HepG2 (cell line): ENCODE results near the gene STK24. TPM values are rescaled to one million over a fixed set of nuclear protein-coding genes. Genes with fewer than 3 reads are reported as not detected.

Experiments
- ATF1 ChIP-seq: IDR thresholded peaks from 2 replicates; pipeline ENCODE4 v1.6.1; 2016; ENCODE audit warnings: mild to moderate bottlenecking, control low read depth
- FIP1L1 ChIP-seq: fragments of 200-400 bp; formaldehyde crosslinking; IDR thresholded peaks from 2 replicates; pipeline ENCODE4 v1.6.1; 2018; ENCODE audit warnings: low read depth, mild to moderate bottlenecking, low read length, moderate library complexity, borderline replicate concordance; ENCODE audit not compliant: insufficient read depth
- FOXJ3 ChIP-seq: sonication (generic); formaldehyde crosslinking; IDR thresholded peaks from 2 replicates; pipeline ENCODE4 v1.4.0; 2020; ENCODE audit warnings: missing genetic modification reagents, mild to moderate bottlenecking, borderline replicate concordance
- HNF4A ChIP-seq: sonication (generic); formaldehyde crosslinking; IDR thresholded peaks from 2 replicates; pipeline ENCODE4 v1.4.0; 2020; ENCODE audit warnings: missing genetic modification reagents
- MYC ChIP-seq: sonication (generic); formaldehyde crosslinking; IDR thresholded peaks from 2 replicates; pipeline ENCODE4 v1.9.0; 2021; ENCODE audit warnings: missing genetic modification reagents, borderline replicate concordance
- NCOR1 ChIP-seq: fragments of 200-600 bp; sonication (generic); IDR thresholded peaks from 2 replicates; pipeline ENCODE4 v1.7.0; 2017; ENCODE audit warnings: antibody characterized with exemption, low read length, borderline replicate concordance
- NFE2L1 ChIP-seq: sonication (generic); formaldehyde crosslinking; IDR thresholded peaks from 2 replicates; pipeline ENCODE4 v1.4.0; 2020; ENCODE audit warnings: missing genetic modification reagents, mild to moderate bottlenecking, borderline replicate concordance
- RARA ChIP-seq: IDR thresholded peaks from 2 replicates; pipeline ENCODE4 v1.6.1; 2016; ENCODE audit warnings: missing genetic modification reagents, missing compliant biosample characterization
- RFX1 ChIP-seq: fragments of 450-650 bp; IDR thresholded peaks from 2 replicates; pipeline ENCODE4 v1.6.1; 2017
- SOX13 ChIP-seq, 3 experiments: fragments of 450-650 bp in 1 of 3; sonication (generic) in 1 of 3; formaldehyde crosslinking in 1 of 3; IDR thresholded peaks in 2 of 3; conservative IDR thresholded peaks in 1 of 3; 2 replicates each; pipeline versions ENCODE4 v1.5.0 to v1.6.1; 2016 to 2020; ENCODE audit warnings: antibody characterized with exemption in 1 of 3, mild to moderate bottlenecking in 1 of 3, missing compliant biosample characterization in 1 of 3, missing genetic modification reagents in 1 of 3, moderate library complexity in 1 of 3
- SP140L ChIP-seq: sonication (generic); formaldehyde crosslinking; IDR thresholded peaks from 2 replicates; pipeline ENCODE4 v1.4.0; 2020; ENCODE audit warnings: missing genetic modification reagents, borderline replicate concordance
- ZNF772 ChIP-seq: sonication (generic); formaldehyde crosslinking; IDR thresholded peaks from 2 replicates; pipeline ENCODE4 v1.5.0; 2020; ENCODE audit warnings: mild to moderate bottlenecking, missing genetic modification reagents
- ZNF773 ChIP-seq: sonication (generic); formaldehyde crosslinking; IDR thresholded peaks from 2 replicates; pipeline ENCODE4 v1.4.0; 2020; ENCODE audit warnings: missing genetic modification reagents, borderline replicate concordance
- polyA plus RNA-seq, 8 experiments: library from polyadenylated mRNA; depleted of rRNA in 3 of 8; stranded (reverse) in 7 of 8; unstranded in 1 of 8; fragments of >200 nt; fragmentation: Illumina TruSeq in 4 of 8; extraction: Trizol in 4 of 8; gene quantifications; 2 replicates each; pipeline versions ENCODE4 v1.2.1 to v1.2.3, GENCODE V29; 2011 to 2016; ENCODE audit warnings: low read depth in 4 of 8, missing spikeins in 1 of 8, mixed read lengths in 1 of 8; ENCODE audit not compliant: insufficient read depth in 1 of 8
- total RNA-seq, 5 experiments: library from RNA; depleted of rRNA; stranded (reverse); fragments of >200 nt; fragmentation: Illumina TruSeq; extraction: Trizol; gene quantifications; 2 replicates each; pipeline ENCODE4 v1.2.3, GENCODE V29; 2016; ENCODE audit warnings: low read depth in 1 of 5
- TF ChIP-seq, protein P1 (sequence below), 2 experiments: sonication (generic) in 1 of 2; formaldehyde crosslinking in 1 of 2; IDR thresholded peaks; 2 replicates each; pipeline versions ENCODE4 v1.4.0 to v1.6.1; 2016 to 2020; ENCODE audit warnings: borderline replicate concordance in 1 of 2, low read depth in 1 of 2, mild to moderate bottlenecking in 1 of 2, missing genetic modification reagents in 1 of 2
- TF ChIP-seq, protein P2 (sequence below): IDR thresholded peaks from 2 replicates; pipeline ENCODE4 v1.6.1; 2016; ENCODE audit warnings: low read depth
- TF ChIP-seq, protein P3 (sequence below): sonication (generic); formaldehyde crosslinking; IDR thresholded peaks from 2 replicates; pipeline ENCODE4 v1.5.1; 2020; ENCODE audit warnings: mild to moderate bottlenecking, missing genetic modification reagents, borderline replicate concordance

Gene STK24
- total and polyA plus RNA-seq, 2 of the 13 experiments (the other 11 are each of a cell fraction or from before 2014, with no cell fraction given), result 51.3 to 73.0 TPM

DNA sequence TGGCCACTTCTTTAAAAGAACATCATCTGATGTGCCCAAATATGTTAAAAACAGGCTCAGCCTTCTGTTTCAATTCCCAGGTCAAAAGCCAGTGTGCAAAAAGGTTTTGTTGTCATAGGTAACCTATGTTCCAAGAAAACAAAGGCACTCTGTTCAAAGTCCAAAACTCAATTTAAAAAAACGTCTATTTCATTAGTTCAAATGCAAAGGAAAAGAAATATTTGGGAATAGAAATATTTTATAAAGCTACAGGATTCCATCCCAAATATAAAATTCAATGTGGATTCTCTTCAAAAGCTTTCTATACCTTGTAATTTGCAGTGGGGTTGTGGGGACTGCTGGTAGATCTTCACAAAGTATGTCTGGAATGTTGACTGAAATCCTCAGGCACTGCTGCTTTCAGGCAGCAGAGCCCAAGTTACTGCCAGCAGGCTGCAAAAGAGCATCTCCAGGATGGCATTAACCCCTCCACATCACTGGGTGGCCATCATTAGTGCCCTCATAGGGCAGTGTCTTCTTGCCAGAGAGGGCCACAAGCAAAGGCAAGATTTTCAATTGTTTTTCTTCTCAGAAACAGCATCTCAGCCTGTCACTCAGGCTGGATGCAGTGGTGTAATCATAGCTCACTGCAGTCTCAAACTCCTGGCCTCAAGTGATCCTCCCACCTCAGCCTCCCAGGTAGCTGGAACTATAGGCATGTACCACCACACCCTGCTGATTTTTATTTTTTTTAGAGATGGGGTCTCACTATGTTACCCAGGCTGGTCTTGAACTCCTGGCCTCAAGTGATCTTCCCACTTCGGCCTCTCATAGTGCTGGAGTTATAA is 22.8 kb upstream of the STK24 start (continued):
- TF ChIP-seq MYC (CRISPR knock-in tag), result no peak
- TF ChIP-seq SOX13 (IDR thresholded peaks at IDR 0.05), result no peak
- peak in 1 of 2 experiments; percentile 55; a peak in 1 of 4 replicates for TF ChIP-seq SOX13 (CRISPR knock-in tag; conservative IDR thresholded peaks at IDR 0.05 in 1 of 2, IDR thresholded peaks at IDR 0.05 in 1 of 2)
- TF ChIP-seq ATF1 (CRISPR knock-in tag), result no peak
- TF ChIP-seq RARA (CRISPR knock-in tag), result no peak
- no peak for TF ChIP-seq ZNF772
- TF ChIP-seq NCOR1, result peak; percentile 93
- no peak for TF ChIP-seq ZNF773 (CRISPR knock-in tag)
- TF ChIP-seq, protein P1, sequence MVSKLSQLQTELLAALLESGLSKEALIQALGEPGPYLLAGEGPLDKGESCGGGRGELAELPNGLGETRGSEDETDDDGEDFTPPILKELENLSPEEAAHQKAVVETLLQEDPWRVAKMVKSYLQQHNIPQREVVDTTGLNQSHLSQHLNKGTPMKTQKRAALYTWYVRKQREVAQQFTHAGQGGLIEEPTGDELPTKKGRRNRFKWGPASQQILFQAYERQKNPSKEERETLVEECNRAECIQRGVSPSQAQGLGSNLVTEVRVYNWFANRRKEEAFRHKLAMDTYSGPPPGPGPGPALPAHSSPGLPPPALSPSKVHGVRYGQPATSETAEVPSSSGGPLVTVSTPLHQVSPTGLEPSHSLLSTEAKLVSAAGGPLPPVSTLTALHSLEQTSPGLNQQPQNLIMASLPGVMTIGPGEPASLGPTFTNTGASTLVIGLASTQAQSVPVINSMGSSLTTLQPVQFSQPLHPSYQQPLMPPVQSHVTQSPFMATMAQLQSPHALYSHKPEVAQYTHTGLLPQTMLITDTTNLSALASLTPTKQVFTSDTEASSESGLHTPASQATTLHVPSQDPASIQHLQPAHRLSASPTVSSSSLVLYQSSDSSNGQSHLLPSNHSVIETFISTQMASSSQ (IDR thresholded peaks at IDR 0.05; ENCODE audit: low read depth), result no peak
- TF ChIP-seq, protein P1 (CRISPR knock-in tag; IDR thresholded peaks at IDR 0.05; ENCODE audit: borderline replicate concordance), result no peak
- TF ChIP-seq, protein P2, sequence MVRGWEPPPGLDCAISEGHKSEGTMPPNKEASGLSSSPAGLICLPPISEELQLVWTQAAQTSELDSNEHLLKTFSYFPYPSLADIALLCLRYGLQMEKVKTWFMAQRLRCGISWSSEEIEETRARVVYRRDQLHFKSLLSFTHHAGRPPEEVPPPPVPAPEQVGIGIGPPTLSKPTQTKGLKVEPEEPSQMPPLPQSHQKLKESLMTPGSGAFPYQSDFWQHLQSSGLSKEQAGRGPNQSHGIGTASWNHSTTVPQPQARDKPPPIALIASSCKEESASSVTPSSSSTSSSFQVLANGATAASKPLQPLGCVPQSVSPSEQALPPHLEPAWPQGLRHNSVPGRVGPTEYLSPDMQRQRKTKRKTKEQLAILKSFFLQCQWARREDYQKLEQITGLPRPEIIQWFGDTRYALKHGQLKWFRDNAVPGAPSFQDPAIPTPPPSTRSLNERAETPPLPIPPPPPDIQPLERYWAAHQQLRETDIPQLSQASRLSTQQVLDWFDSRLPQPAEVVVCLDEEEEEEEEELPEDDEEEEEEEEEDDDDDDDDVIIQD, result no peak
- peak; percentile 43 for TF ChIP-seq RFX1
- no peak for TF ChIP-seq SP140L (CRISPR knock-in tag)
- TF ChIP-seq, protein P3, sequence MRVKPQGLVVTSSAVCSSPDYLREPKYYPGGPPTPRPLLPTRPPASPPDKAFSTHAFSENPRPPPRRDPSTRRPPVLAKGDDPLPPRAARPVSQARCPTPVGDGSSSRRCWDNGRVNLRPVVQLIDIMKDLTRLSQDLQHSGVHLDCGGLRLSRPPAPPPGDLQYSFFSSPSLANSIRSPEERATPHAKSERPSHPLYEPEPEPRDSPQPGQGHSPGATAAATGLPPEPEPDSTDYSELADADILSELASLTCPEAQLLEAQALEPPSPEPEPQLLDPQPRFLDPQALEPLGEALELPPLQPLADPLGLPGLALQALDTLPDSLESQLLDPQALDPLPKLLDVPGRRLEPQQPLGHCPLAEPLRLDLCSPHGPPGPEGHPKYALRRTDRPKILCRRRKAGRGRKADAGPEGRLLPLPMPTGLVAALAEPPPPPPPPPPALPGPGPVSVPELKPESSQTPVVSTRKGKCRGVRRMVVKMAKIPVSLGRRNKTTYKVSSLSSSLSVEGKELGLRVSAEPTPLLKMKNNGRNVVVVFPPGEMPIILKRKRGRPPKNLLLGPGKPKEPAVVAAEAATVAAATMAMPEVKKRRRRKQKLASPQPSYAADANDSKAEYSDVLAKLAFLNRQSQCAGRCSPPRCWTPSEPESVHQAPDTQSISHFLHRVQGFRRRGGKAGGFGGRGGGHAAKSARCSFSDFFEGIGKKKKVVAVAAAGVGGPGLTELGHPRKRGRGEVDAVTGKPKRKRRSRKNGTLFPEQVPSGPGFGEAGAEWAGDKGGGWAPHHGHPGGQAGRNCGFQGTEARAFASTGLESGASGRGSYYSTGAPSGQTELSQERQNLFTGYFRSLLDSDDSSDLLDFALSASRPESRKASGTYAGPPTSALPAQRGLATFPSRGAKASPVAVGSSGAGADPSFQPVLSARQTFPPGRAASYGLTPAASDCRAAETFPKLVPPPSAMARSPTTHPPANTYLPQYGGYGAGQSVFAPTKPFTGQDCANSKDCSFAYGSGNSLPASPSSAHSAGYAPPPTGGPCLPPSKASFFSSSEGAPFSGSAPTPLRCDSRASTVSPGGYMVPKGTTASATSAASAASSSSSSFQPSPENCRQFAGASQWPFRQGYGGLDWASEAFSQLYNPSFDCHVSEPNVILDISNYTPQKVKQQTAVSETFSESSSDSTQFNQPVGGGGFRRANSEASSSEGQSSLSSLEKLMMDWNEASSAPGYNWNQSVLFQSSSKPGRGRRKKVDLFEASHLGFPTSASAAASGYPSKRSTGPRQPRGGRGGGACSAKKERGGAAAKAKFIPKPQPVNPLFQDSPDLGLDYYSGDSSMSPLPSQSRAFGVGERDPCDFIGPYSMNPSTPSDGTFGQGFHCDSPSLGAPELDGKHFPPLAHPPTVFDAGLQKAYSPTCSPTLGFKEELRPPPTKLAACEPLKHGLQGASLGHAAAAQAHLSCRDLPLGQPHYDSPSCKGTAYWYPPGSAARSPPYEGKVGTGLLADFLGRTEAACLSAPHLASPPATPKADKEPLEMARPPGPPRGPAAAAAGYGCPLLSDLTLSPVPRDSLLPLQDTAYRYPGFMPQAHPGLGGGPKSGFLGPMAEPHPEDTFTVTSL, result peak; percentile 50; the same call in 1 of the 2 replicates
- no peak for TF ChIP-seq FIP1L1
- TF ChIP-seq FOXJ3 (CRISPR knock-in tag), result peak; percentile 48; the same call in 1 of the 2 replicates
- peak; percentile 57 for TF ChIP-seq HNF4A (CRISPR knock-in tag)
- no peak for TF ChIP-seq NFE2L1 (CRISPR knock-in tag)
